Measurements from ENCODE around the gene UPF3A.

Gene UPF3A

GRCh38 chr13:114296902-114297301 lies 15.5 kb downstream of the UPF3A start:
- TF ChIP-seq CTCF (IDR thresholded peaks at IDR 0.05): no peak
- H3K36me3 ChIP-seq: peaks cover 66% of the 10 kb centered on the region
- no peaks in the 10 kb centered on the region for H3K27me3 ChIP-seq
- H3K4me1 ChIP-seq (ENCODE audit: control insufficient read depth in 1 of 2, insufficient read depth in 1 of 2, low read depth in 1 of 2, low read length in 1 of 2): no peaks in the 10 kb centered on the region
- no peaks in the 10 kb centered on the region for H3K9me3 ChIP-seq
- H3K27ac ChIP-seq: no peak overlapping the region
- H3K4me3 ChIP-seq (ENCODE audit: low read depth in 1 of 2, low read length in 1 of 2): no peak overlapping the region

GRCh38 chr13:114298866-114299265 lies 17.5 kb downstream of the UPF3A start:
- no peak overlapping the region for H3K4me3 ChIP-seq (ENCODE audit: low read depth in 1 of 2, low read length in 1 of 2)
- peaks cover 74% of the 10 kb centered on the region for H3K36me3 ChIP-seq
- H3K27ac ChIP-seq: no peak overlapping the region
- H3K27me3 ChIP-seq: no peaks in the 10 kb centered on the region
- no peak for TF ChIP-seq CTCF (IDR thresholded peaks at IDR 0.05)
- H3K4me1 ChIP-seq (ENCODE audit: control insufficient read depth in 1 of 2, insufficient read depth in 1 of 2, low read depth in 1 of 2, low read length in 1 of 2): no peaks in the 10 kb centered on the region
- no peaks in the 10 kb centered on the region for H3K9me3 ChIP-seq

- no peak overlapping the region for H3K4me3 ChIP-seq (ENCODE audit: low read depth in 1 of 2, low read length in 1 of 2)
- no peaks in the 10 kb centered on the region for H3K4me1 ChIP-seq (ENCODE audit: control insufficient read depth in 1 of 2, insufficient read depth in 1 of 2, low read depth in 1 of 2, low read length in 1 of 2)
- H3K27ac ChIP-seq: no peak overlapping the region
- H3K27me3 ChIP-seq: no peaks in the 10 kb centered on the region
- no peaks in the 10 kb centered on the region for H3K9me3 ChIP-seq
- peaks cover 76% of the 10 kb centered on the region for H3K36me3 ChIP-seq
- no peak for TF ChIP-seq CTCF (IDR thresholded peaks at IDR 0.05)
These were observed 18.4 kb downstream of the UPF3A start for GRCh38 chr13:114299604-114300305.

GRCh38 chr13:114303700-114304327 lies 22.4 kb downstream of the UPF3A start:
- Histone ChIP-seq H3K4me3 (ENCODE audit: low read depth in 1 of 2, low read length in 1 of 2) (no peak overlapping the region), H3K9me3 (no peaks in the 10 kb centered on the region), H3K27ac (no peak overlapping the region), H3K27me3 (no peaks in the 10 kb centered on the region), H3K36me3 (peaks cover 72% of the 10 kb centered on the region), H3K4me1 (ENCODE audit: control insufficient read depth in 1 of 2, insufficient read depth in 1 of 2, low read depth in 1 of 2, low read length in 1 of 2) (no peaks in the 10 kb centered on the region)
- no peak for TF ChIP-seq CTCF (IDR thresholded peaks at IDR 0.05)

- Histone ChIP-seq H3K4me3 (ENCODE audit: low read depth in 1 of 2, low read length in 1 of 2) (no peak overlapping the region), H3K9me3 (no peaks in the 10 kb centered on the region), H3K27me3 (no peaks in the 10 kb centered on the region), H3K4me1 (ENCODE audit: control insufficient read depth in 1 of 2, insufficient read depth in 1 of 2, low read depth in 1 of 2, low read length in 1 of 2) (no peaks in the 10 kb centered on the region), H3K36me3 (peaks cover 65% of the 10 kb centered on the region), H3K27ac (no peak overlapping the region)
- no peak for TF ChIP-seq CTCF (IDR thresholded peaks at IDR 0.05)
These were observed 23.1 kb downstream of the UPF3A start for GRCh38 chr13:114304346-114305034.
